Body of pancreas (tissue), 4 donors: Measurements from ENCODE around the gene PDE4A. TPM values are rescaled to one million over a fixed set of nuclear protein-coding genes. Genes with fewer than 3 reads are reported as not detected.
"Not testable (repeated sequence)": the region's sequence is repeated elsewhere in the genome, so short reads cannot be mapped to it uniquely, and the experiment has no call there.

ENCODE experiments used
- ATAC-seq: fragments of 150-250 bp; one replicate; pipeline ENCODE4 v1.9.1; 2016
- DNase-seq, 4 donors: peaks; one replicate each; pipeline ENCODE4 v3.0.0-alpha.2; 2019
- H3K27ac ChIP-seq, 4 donors: fragments of 200-600 bp; sonication (generic); 1 replicate in 3 of 4; 2 replicates in 1 of 4; pipeline versions ENCODE4 v1.5.1 to v1.6.1; 2016 to 2019; ENCODE audit warnings: mild to moderate bottlenecking in 1 of 4, mixed read lengths in 1 of 4, moderate library complexity in 1 of 4
- H3K27me3 ChIP-seq, 2 donors: fragments of 200-600 bp; sonication (generic); one replicate each; pipeline ENCODE4 v1.6.0; 2016; ENCODE audit warnings: mild to moderate bottlenecking in 1 of 2
- H3K36me3 ChIP-seq, 2 donors: fragments of 200-600 bp; sonication (generic); replicated peaks in 1 of 2; 2 replicates each; pipeline ENCODE4 v1.5.1; 2016; ENCODE audit warnings: low read depth in 2 of 2; ENCODE audit not compliant: insufficient read depth in 1 of 2
- H3K4me1 ChIP-seq: fragments of 200-600 bp; sonication (generic); one replicate; pipeline ENCODE4 v1.6.0; 2016
- H3K4me3 ChIP-seq, 2 donors: fragments of 200-600 bp; sonication (generic); 1 replicate in 1 of 2; 2 replicates in 1 of 2; pipeline ENCODE4 v1.5.1; 2016 to 2019
- H3K9me3 ChIP-seq, 3 donors: fragments of 200-600 bp; sonication (generic); 1 replicate in 2 of 3; 2 replicates in 1 of 3; pipeline ENCODE4 v1.5.1; 2016
- CTCF ChIP-seq, 7 experiments: fragments of 450-650 bp in 4 of 7; fragments of 200-600 bp in 3 of 7; sonication (generic) in 3 of 7; IDR thresholded peaks; one replicate each; pipeline ENCODE4 v1.5.1; 2016 to 2019; ENCODE audit warnings: antibody characterized with exemption in 7 of 7
- POLR2A ChIP-seq, 3 donors: fragments of 450-650 bp; IDR thresholded peaks; one replicate each; pipeline ENCODE4 v1.6.1; 2016; ENCODE audit warnings: antibody characterized with exemption in 3 of 3, mild to moderate bottlenecking in 2 of 3
- WGBS, 2 donors: methylation state at CpG; one replicate each; pipeline ENCODE4 v1.1.5; 2017; 5-methylcytosine and 5-hydroxymethylcytosine counted together
- intact Hi-C: fragments of 100-400 bp; cut with DNase I; formaldehyde crosslinking; loops from one replicate; pipeline ENCODE4 v1.15.1; 2023
- total RNA-seq, 2 donors: library from RNA; depleted of rRNA; stranded (reverse); fragments of >200 nt; gene quantifications; one replicate each; pipeline ENCODE4 v1.1.0, GENCODE V29; 2016

Gene PDE4A
- total RNA-seq, 2 donors from 2014 or later, result 8.8 to 17.1 TPM

- WGBS, 2 donors, result 52 to 70% methylated on average over 6 of the region's 6 CpGs
- H3K27me3 ChIP-seq, result peaks cover 0 to 10% of the 10 kb centered on the region in 2 donors
- H3K4me1 ChIP-seq, result peaks cover 30% of the 10 kb centered on the region
- ATAC-seq (no peak), DNase-seq (no peak)
- intact Hi-C loops, result no loop called here
- H3K36me3 ChIP-seq, result no peaks in the 10 kb centered on the region
- H3K27ac ChIP-seq, result no peak overlapping the region
- no peak overlapping the region for H3K4me3 ChIP-seq
- TF ChIP-seq CTCF (IDR thresholded peaks at IDR 0.05) (no peak), POLR2A (IDR thresholded peaks at IDR 0.05) (no peak)
- no peaks in the 10 kb centered on the region for H3K9me3 ChIP-seq
These were observed 14.1 kb upstream of the PDE4A start for GRCh38 chr19:10406191-10406590.

- Histone ChIP-seq H3K9me3 (no peaks in the 10 kb centered on the region), H3K4me1 (peaks cover 21% of the 10 kb centered on the region), H3K4me3 (no peak overlapping the region), H3K36me3 (no peaks in the 10 kb centered on the region), H3K27me3 (peaks cover 0 to 10% of the 10 kb centered on the region in 2 donors), H3K27ac (no peak overlapping the region)
- DNase-seq (no peak), ATAC-seq (no peak)
- intact Hi-C loops, result no loop called here
- TF ChIP-seq POLR2A (IDR thresholded peaks at IDR 0.05) (no peak), CTCF (IDR thresholded peaks at IDR 0.05) (no peak)
These were observed 13.2 kb upstream of the PDE4A start for GRCh38 chr19:10407096-10407495.

GRCh38 chr19:10408511-10409283, 11.6 kb upstream of the PDE4A start:
- no peak for ATAC-seq
- Histone ChIP-seq H3K27ac (peak overlapping the region in 1 of 4 donors; percentile 59), H3K36me3 (no peaks in the 10 kb centered on the region), H3K9me3 (no peaks in the 10 kb centered on the region), H3K27me3 (peaks cover 0 to 10% of the 10 kb centered on the region in 2 donors), H3K4me3 (no peak overlapping the region), H3K4me1 (peaks cover 14% of the 10 kb centered on the region)
- WGBS, 2 donors, result 47 to 66% methylated on average over 12 to 16 of the region's 18 CpGs
- peak in 1 of 4 donors; percentile 73 for DNase-seq
- TF ChIP-seq CTCF (IDR thresholded peaks at IDR 0.05), result no peak
- peak in 1 of 3 donors; percentile 28 for TF ChIP-seq POLR2A (IDR thresholded peaks at IDR 0.05)
- intact Hi-C loops, result no loop called here

GRCh38 chr19:10411224-10411623, 9.1 kb upstream of the PDE4A start:
- H3K4me3 ChIP-seq, H3K9me3 ChIP-seq, DNase-seq, ATAC-seq, H3K27ac ChIP-seq, H3K4me1 ChIP-seq, H3K36me3 ChIP-seq, H3K27me3 ChIP-seq, intact Hi-C loops: not testable (repeated sequence)
- WGBS, 2 donors, result 49 to 60% methylated on average over 4 to 5 of the region's 5 CpGs

- DNase-seq (no peak), ATAC-seq (no peak)
- Histone ChIP-seq H3K4me1 (peaks cover 17% of the 10 kb centered on the region), H3K9me3 (no peaks in the 10 kb centered on the region), H3K36me3 (no peaks in the 10 kb centered on the region), H3K27me3 (peaks cover 0 to 6% of the 10 kb centered on the region in 2 donors), H3K4me3 (no peak overlapping the region), H3K27ac (no peak overlapping the region)
- TF ChIP-seq CTCF (IDR thresholded peaks at IDR 0.05), result no peak
- no peak for TF ChIP-seq POLR2A (IDR thresholded peaks at IDR 0.05)
- intact Hi-C loops, result no loop called here
- WGBS, 2 donors, result 59 to 66% methylated on average over 13 of the region's 13 CpGs
These were observed 7.9 kb upstream of the PDE4A start for GRCh38 chr19:10412257-10412977.
